Stomach (tissue), 9 donors: Measurements from ENCODE around the gene GALNT18. TPM values are rescaled to one million over a fixed set of nuclear protein-coding genes. Genes with fewer than 3 reads are reported as not detected.

Source experiments
- DNase-seq, 2 donors: peaks; one replicate each; pipeline versions ENCODE4 v3.0.0 to v3.0.0-alpha.2; 2013 to 2019
- H3K27ac ChIP-seq, 5 donors: fragments of 200-600 bp in 4 of 5; sonication (generic) in 4 of 5; one replicate each; pipeline ENCODE4 v1.5.1; 2013 to 2019; ENCODE audit warnings: mild to moderate bottlenecking in 1 of 5, moderate library complexity in 1 of 5
- H3K27me3 ChIP-seq, 3 donors: fragments of 200-600 bp; sonication (generic); one replicate each; pipeline ENCODE4 v1.5.1; 2017 to 2019; ENCODE audit warnings: mixed run types in 1 of 3
- H3K36me3 ChIP-seq, 4 donors: fragments of 200-600 bp; sonication (generic); 1 replicate in 3 of 4; 2 replicates in 1 of 4; pipeline ENCODE4 v1.5.1; 2016 to 2019
- H3K4me1 ChIP-seq, 4 donors: fragments of 200-600 bp; sonication (generic); one replicate each; pipeline ENCODE4 v1.5.1; 2016 to 2019
- H3K4me3 ChIP-seq, 4 donors: fragments of 200-600 bp; sonication (generic) in 3 of 4; one replicate each; pipeline ENCODE4 v1.5.1; 2016 to 2019; ENCODE audit warnings: mild to moderate bottlenecking in 1 of 4
- H3K9me3 ChIP-seq, 4 donors: fragments of 200-600 bp; sonication (generic); one replicate each; pipeline ENCODE4 v1.5.1; 2016 to 2019
- EP300 ChIP-seq: sonication (generic); formaldehyde crosslinking; IDR thresholded peaks from one replicate; pipeline ENCODE4 v1.6.1; 2017; ENCODE audit warnings: antibody characterized with exemption
- POLR2A ChIP-seq, 4 donors: fragments of 450-650 bp; IDR thresholded peaks; one replicate each; pipeline ENCODE4 v1.6.1; 2016; ENCODE audit warnings: antibody characterized with exemption in 4 of 4, control low read depth in 2 of 4, mild to moderate bottlenecking in 1 of 4, moderate library complexity in 1 of 4
- POLR2AphosphoS5 ChIP-seq, 3 donors: sonication (generic); formaldehyde crosslinking; IDR thresholded peaks; one replicate each; pipeline ENCODE4 v1.6.1; 2016; ENCODE audit warnings: antibody characterized with exemption in 3 of 3
- WGBS, 5 donors: extraction: QIAGEN DNeasy Blood & Tissue Kit in 3 of 5; methylation state at CpG; one replicate each; pipeline versions ENCODE4 v1.1.5 to v1.1.7; 2013 to 2018; 5-methylcytosine and 5-hydroxymethylcytosine counted together
- intact Hi-C: fragments of 100-400 bp; cut with DNase I; formaldehyde crosslinking; loops from one replicate; pipeline ENCODE4 v1.15.1; 2023; ENCODE audit warnings: low total_unique reads
- polyA plus RNA-seq, 3 donors: library from polyadenylated mRNA; stranded (reverse); fragments of 200-250 nt; gene quantifications; one replicate each; pipeline ENCODE4 v1.2.3, GENCODE V29; 2013
- total RNA-seq, 5 donors: library from RNA; depleted of rRNA; stranded (reverse); fragments of >200 nt; gene quantifications; one replicate each; pipeline versions ENCODE4 v1.1.0 to v1.2.3, GENCODE V29; 2014 to 2016
- TF ChIP-seq, protein P1 (sequence below), 7 experiments: fragments of 450-650 bp in 4 of 7; fragments of 200-600 bp in 3 of 7; sonication (generic) in 3 of 7; IDR thresholded peaks; one replicate each; pipeline ENCODE4 v1.5.1; 2016 to 2019; ENCODE audit warnings: antibody characterized with exemption in 7 of 7, control low read depth in 2 of 7, mild to moderate bottlenecking in 1 of 7
- donor health status: healthy with polysubstance abuse.
- donor health status: Bipolar disorder and iron deficiency.
- donor health status: healthy.

The GALNT18 gene
- total and polyA plus RNA-seq, 8 donors = 0.58 to 16.1 (median 2.7) TPM

DNA sequence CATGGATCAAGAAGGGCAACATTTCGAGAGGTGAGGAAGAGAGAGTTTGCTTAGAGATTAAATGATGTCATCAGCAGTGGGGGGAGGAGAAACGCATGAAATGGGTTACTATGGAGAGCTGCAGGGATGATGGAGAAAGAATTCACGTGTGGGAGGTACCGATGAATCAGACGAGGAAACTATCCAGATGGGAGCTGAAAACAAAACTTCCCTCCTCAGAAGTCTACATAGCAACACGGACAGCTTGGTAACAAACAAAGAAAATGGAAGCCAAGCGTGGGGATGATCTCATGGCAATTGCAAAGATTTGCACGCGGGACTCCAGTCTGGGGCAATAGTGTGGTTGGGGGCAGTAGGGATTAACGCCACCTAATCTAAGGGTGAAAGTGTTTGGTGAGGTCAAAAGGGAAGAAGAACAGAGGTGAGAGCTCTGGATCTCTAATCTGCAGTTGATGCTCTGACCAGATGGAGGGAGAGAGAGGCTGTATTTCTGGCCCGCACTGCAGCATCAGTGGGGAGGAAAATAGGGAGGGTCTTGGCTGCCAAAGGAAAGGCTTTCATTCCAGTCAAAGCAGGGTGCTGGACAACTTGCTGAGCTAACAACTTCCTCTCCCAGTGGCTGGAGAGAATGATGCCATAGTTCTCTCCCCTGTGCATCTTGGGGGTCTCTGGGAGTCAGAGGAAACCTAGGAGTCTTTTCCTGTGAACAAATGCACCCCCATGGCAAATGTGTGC lies 225.3 kb downstream of the GALNT18 start:
- Histone ChIP-seq H3K27me3 (no peaks in the 10 kb centered on the region), H3K9me3 (no peaks in the 10 kb centered on the region), H3K36me3 (no peaks in the 10 kb centered on the region), H3K27ac (no peak overlapping the region), H3K4me3 (no peak overlapping the region), H3K4me1 (peaks cover 0 to 9% (median 0%) of the 10 kb centered on the region in 4 donors)
- TF ChIP-seq EP300 (no peak), POLR2A (IDR thresholded peaks at IDR 0.05) (no peak), POLR2AphosphoS5 (IDR thresholded peaks at IDR 0.05) (peak in 1 of 3 donors; percentile 35)
- intact Hi-C loops = no loop called here
- DNase-seq = peak in 1 of 2 donors; percentile 76
- 56 to 69% (median 62%) methylated on average over 11 of the region's 11 CpGs for WGBS, 5 donors

DNA sequence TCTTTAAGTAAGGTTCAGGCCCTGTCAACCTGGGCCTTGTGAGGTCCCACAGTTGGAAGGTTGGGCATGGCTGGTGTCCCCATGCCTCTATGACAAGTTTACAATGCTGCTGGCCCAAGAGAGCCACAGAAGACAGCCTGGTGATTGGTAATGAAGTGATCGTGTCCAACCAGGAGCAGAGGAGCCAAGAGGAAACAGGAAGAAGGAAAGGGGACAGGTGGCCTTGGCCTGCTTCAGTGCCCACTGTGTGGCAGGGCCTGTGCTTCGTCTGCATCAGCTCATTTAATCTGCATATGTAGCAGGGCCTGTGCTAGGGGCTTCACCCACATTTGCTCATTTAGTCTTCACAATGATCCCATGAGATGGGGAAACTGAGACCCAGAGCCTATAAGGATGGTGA lies 226.7 kb downstream of the GALNT18 start:
- H3K4me1 ChIP-seq = peaks cover 0 to 9% (median 0%) of the 10 kb centered on the region in 4 donors
- H3K36me3 ChIP-seq = no peaks in the 10 kb centered on the region
- H3K27me3 ChIP-seq = no peaks in the 10 kb centered on the region
- H3K27ac ChIP-seq = no peak overlapping the region
- TF ChIP-seq, protein P1, sequence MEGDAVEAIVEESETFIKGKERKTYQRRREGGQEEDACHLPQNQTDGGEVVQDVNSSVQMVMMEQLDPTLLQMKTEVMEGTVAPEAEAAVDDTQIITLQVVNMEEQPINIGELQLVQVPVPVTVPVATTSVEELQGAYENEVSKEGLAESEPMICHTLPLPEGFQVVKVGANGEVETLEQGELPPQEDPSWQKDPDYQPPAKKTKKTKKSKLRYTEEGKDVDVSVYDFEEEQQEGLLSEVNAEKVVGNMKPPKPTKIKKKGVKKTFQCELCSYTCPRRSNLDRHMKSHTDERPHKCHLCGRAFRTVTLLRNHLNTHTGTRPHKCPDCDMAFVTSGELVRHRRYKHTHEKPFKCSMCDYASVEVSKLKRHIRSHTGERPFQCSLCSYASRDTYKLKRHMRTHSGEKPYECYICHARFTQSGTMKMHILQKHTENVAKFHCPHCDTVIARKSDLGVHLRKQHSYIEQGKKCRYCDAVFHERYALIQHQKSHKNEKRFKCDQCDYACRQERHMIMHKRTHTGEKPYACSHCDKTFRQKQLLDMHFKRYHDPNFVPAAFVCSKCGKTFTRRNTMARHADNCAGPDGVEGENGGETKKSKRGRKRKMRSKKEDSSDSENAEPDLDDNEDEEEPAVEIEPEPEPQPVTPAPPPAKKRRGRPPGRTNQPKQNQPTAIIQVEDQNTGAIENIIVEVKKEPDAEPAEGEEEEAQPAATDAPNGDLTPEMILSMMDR (IDR thresholded peaks at IDR 0.05) = no peak
- TF ChIP-seq POLR2A (IDR thresholded peaks at IDR 0.05) = no peak
- TF ChIP-seq EP300 = no peak
- TF ChIP-seq POLR2AphosphoS5 (IDR thresholded peaks at IDR 0.05) = no peak
- 71 to 88% (median 82%) methylated on average over 2 of the region's 2 CpGs for whole genome bisulfite sequencing, 5 donors
- intact Hi-C loops = no loop called here
- H3K4me3 ChIP-seq = no peak overlapping the region
- no peak for DNase-seq
- H3K9me3 ChIP-seq = no peaks in the 10 kb centered on the region

DNA sequence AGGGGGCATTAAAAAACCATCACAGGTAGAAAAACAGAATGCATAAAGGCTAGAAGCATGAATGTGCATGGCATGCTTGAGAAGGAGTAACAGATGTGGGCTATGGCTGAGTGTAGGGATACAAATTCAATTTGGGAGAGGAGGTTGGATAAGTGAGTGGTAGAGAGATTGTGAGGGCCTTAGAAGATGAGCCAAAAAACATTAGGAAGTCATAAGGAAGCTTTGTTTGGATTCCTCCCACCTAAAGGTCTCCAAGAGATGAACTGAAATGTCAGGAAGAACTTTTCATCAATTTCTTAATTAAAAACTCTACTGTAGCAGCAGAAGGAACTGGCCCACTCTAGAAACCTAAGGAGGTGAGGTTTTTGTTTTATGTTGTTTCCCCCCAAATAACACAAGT lies 227.6 kb downstream of the GALNT18 start:
- intact Hi-C loops = no loop called here
- Histone ChIP-seq H3K4me3 (no peak overlapping the region), H3K36me3 (no peaks in the 10 kb centered on the region), H3K27ac (no peak overlapping the region), H3K9me3 (no peaks in the 10 kb centered on the region), H3K4me1 (peaks cover 0 to 9% (median 0%) of the 10 kb centered on the region in 4 donors), H3K27me3 (no peaks in the 10 kb centered on the region)
- DNase-seq = no peak
- no peak for TF ChIP-seq EP300
- TF ChIP-seq, protein P1 (IDR thresholded peaks at IDR 0.05) = no peak
- TF ChIP-seq POLR2AphosphoS5 (IDR thresholded peaks at IDR 0.05) = no peak
- no peak for TF ChIP-seq POLR2A (IDR thresholded peaks at IDR 0.05)

DNA sequence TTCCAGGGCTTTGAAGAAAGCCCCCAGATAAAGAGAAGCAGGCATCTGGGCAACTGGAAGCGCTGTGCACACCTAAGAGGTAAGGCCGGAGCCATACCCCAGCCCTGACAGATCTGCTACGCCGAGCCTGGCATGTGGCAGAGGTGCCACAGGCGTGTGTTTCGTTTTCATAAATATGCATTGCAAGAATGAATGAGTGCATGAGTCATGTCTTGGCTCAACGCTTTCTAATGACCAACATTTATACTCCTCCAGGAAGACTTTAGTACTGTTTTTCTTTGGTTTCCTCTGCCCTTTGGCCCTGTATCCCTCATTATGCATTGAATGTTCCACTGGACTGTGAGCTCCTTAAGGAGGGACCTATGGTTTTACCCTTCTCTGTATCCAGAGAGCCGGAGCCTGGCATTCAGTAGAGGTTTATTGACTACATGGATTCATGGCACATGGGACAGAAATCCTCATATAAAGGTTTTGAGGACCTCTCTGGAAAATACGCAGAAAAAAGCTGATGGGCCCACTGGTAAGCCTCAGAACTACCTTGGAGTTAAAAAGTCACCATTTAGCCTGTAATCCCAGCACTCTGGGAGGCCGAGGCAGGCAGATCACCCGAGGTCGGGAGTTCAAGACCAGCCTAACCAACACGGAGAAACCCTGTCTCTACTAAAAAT lies 229.9 kb downstream of the GALNT18 start:
- Histone ChIP-seq H3K4me1 (peaks cover 0 to 9% (median 0%) of the 10 kb centered on the region in 4 donors), H3K9me3 (no peaks in the 10 kb centered on the region), H3K27me3 (no peaks in the 10 kb centered on the region), H3K36me3 (no peaks in the 10 kb centered on the region), H3K27ac (no peak overlapping the region), H3K4me3 (no peak overlapping the region)
- 68 to 79% (median 76%) methylated on average over 13 of the region's 13 CpGs for WGBS, 5 donors
- DNase-seq = peak in 1 of 2 donors; percentile 54
- intact Hi-C loops = no loop called here
- TF ChIP-seq EP300 (no peak), POLR2AphosphoS5 (IDR thresholded peaks at IDR 0.05) (peak in 1 of 3 donors; percentile 6)

DNA sequence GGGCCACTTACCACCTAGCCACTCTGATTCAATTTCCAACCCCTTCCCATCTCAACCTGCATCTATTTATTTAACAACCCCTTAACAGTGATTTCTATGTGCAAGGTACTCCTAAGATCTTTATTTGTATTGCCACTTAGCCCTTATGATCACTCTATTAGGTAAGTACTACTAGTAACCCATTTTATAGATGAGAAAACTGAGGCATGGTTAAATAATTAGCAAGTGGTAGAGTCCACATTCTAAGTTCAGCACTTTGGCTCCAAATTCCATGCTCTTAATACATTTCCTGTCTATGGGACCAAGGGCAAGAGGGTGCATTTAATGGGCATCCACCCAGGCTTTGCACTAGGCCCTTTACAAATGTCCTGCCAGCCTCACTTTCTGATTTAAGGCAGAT lies 230.6 kb downstream of the GALNT18 start:
- intact Hi-C loops = no loop called here
- Histone ChIP-seq H3K4me1 (peaks cover 0 to 9% (median 0%) of the 10 kb centered on the region in 4 donors), H3K4me3 (no peak overlapping the region), H3K9me3 (no peaks in the 10 kb centered on the region), H3K27ac (no peak overlapping the region), H3K27me3 (no peaks in the 10 kb centered on the region), H3K36me3 (no peaks in the 10 kb centered on the region)
- TF ChIP-seq EP300 (no peak), POLR2A (IDR thresholded peaks at IDR 0.05) (no peak), POLR2AphosphoS5 (IDR thresholded peaks at IDR 0.05) (no peak)
- TF ChIP-seq, protein P1 (IDR thresholded peaks at IDR 0.05) = no peak
- no peak for DNase-seq
